ENCODE results near the gene CASKIN1.

GRCh38 chr16:2229091-2229490 is 32.7 kb upstream of the CASKIN1 start:
- TF ChIP-seq CTCF (conservative IDR thresholded peaks at IDR 0.05; ENCODE audit: low read length), result no peak
- no peak for TF ChIP-seq EZH2phosphoT487 (IDR thresholded peaks at IDR 0.05; ENCODE audit: borderline replicate concordance)
